Left lobe of liver (tissue), 2 donors: ENCODE results near the gene CRELD1. TPM values are rescaled to one million over a fixed set of nuclear protein-coding genes. Genes with fewer than 3 reads are reported as not detected.
"Not testable (repeated sequence)": the region's sequence is repeated elsewhere in the genome, so short reads cannot be mapped to it uniquely, and the experiment has no call there.

Experiments
- ATAC-seq: fragments of 200-7000 bp; cut with Tn5 transposase; one replicate; pipeline ENCODE4 v1.9.1; 2020; ENCODE audit warnings: mild to moderate bottlenecking, moderate library complexity
- DNase-seq: peaks from one replicate; pipeline ENCODE4 v3.0.0-alpha.2; 2020; ENCODE audit warnings: low spot score
- total RNA-seq: library from RNA; stranded (reverse); gene quantifications from one replicate; pipeline ENCODE4 v1.2.1, GENCODE V29; 2021
- donor health status: DM: no; HTN: no; CAD: no; lungs with moderate emphysema.
- donor health status: DM: no; HTN: yes; CAD: no.

Gene CRELD1
- total RNA-seq = 41.0 TPM

- ATAC-seq (peak; percentile 89), DNase-seq (peak; percentile 98)
Observed at GRCh38 chr3:9933561-9934234, at the start of gene CRELD1. TSS of gene CRELD1 (plus strand) at chr3:9933834. CDS start at chr3:9934439, 605 bp downstream.

- DNase-seq (no peak), ATAC-seq (no peak)
Observed at GRCh38 chr3:9884555-9885165, 49.0 kb upstream of the CRELD1 start.

GRCh38 chr3:9886328-9886727 lies 47.3 kb upstream of the CRELD1 start:
- ATAC-seq (no peak), DNase-seq (no peak)

GRCh38 chr3:9887480-9887879 lies 46.2 kb upstream of the CRELD1 start:
- DNase-seq (no peak), ATAC-seq (no peak)

GRCh38 chr3:9888540-9888939 lies 45.1 kb upstream of the CRELD1 start:
- ATAC-seq (no peak), DNase-seq (no peak)

- DNase-seq = no peak
Observed at GRCh38 chr3:9889405-9889804, 44.2 kb upstream of the CRELD1 start.

GRCh38 chr3:9890249-9891071 lies 43.2 kb upstream of the CRELD1 start, which contains the start of gene JAGN1:
TSS of gene JAGN1 (plus strand) at chr3:9890610. CDS start at chr3:9890723, 113 bp downstream.
- ATAC-seq = peak; percentile 99
- DNase-seq = peak; percentile 89

More at GRCh38 chr3:9889405-9889804, 44.2 kb upstream of the CRELD1 start:
- no peak for ATAC-seq

- DNase-seq (no peak), ATAC-seq (no peak)
Observed at GRCh38 chr3:9891072-9891622, 42.5 kb upstream of the CRELD1 start.

GRCh38 chr3:9893739-9894138 lies 39.9 kb upstream of the CRELD1 start:
- DNase-seq (no peak), ATAC-seq (no peak)

- not testable (repeated sequence) for ATAC-seq, DNase-seq
Observed at GRCh38 chr3:9895715-9896114, 37.9 kb upstream of the CRELD1 start.

- peak; percentile 52 for ATAC-seq
- DNase-seq = peak; percentile 78
Observed at GRCh38 chr3:9896755-9897407, 36.8 kb upstream of the CRELD1 start.

GRCh38 chr3:9897408-9898372 lies 35.9 kb upstream of the CRELD1 start:
- ATAC-seq (peak; percentile 81), DNase-seq (peak; percentile 88)

GRCh38 chr3:9898467-9899241 lies 35.0 kb upstream of the CRELD1 start:
- peak; percentile 31 for ATAC-seq
- peak; percentile 70 for DNase-seq

GRCh38 chr3:9899289-9899791 lies 34.3 kb upstream of the CRELD1 start:
- DNase-seq = no peak
- no peak for ATAC-seq

GRCh38 chr3:9900965-9901415 lies 32.6 kb upstream of the CRELD1 start:
- ATAC-seq = peak; percentile 6
- not testable (repeated sequence) for DNase-seq

- ATAC-seq (no peak), DNase-seq (no peak)
Observed at GRCh38 chr3:9901967-9902366, 31.7 kb upstream of the CRELD1 start.

- ATAC-seq (peak; percentile 70), DNase-seq (peak; percentile 76)
Observed at GRCh38 chr3:9902372-9903237, 31.0 kb upstream of the CRELD1 start, which contains the start of gene IL17RE. TSS of gene IL17RE (plus strand) at chr3:9902848. CDS start at chr3:9902933, 85 bp downstream.
